OCI-LY3 (cell line): Measurements from ENCODE around the gene LTBP4.

Experiments used
- CTCF ChIP-seq: fragments of 200-600, 300-600 bp; sonication (generic); IDR thresholded peaks from 2 replicates; pipeline ENCODE4 v1.5.1; 2014; ENCODE audit warnings: antibody characterized with exemption, low read length, low read depth
- EZH2phosphoT487 ChIP-seq: fragments of 200-600 bp; shearing (Covaris generic); IDR thresholded peaks from 2 replicates; pipeline ENCODE4 v1.6.1; 2018; ENCODE audit warnings: antibody characterized with exemption, mixed run types, low read depth

GRCh38 chr19:40590464-40591265 lies 10.5 kb upstream of the LTBP4 start:
- no peak for TF ChIP-seq CTCF
- no peak for TF ChIP-seq EZH2phosphoT487
